ENCODE results near the gene CCL26. TPM values are rescaled to one million over a fixed set of nuclear protein-coding genes. Genes with fewer than 3 reads are reported as not detected.
A peak's percentile ranks its signal among the peaks of the same experiment; 100 is the strongest.

CCL26 gene, protein sequence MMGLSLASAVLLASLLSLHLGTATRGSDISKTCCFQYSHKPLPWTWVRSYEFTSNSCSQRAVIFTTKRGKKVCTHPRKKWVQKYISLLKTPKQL
- polyA plus RNA-seq = 10 to 100 TPM in 1 of 3 donors, under 1 TPM in 2; 0.23 to 10.6 (median 0.82) TPM

DNA sequence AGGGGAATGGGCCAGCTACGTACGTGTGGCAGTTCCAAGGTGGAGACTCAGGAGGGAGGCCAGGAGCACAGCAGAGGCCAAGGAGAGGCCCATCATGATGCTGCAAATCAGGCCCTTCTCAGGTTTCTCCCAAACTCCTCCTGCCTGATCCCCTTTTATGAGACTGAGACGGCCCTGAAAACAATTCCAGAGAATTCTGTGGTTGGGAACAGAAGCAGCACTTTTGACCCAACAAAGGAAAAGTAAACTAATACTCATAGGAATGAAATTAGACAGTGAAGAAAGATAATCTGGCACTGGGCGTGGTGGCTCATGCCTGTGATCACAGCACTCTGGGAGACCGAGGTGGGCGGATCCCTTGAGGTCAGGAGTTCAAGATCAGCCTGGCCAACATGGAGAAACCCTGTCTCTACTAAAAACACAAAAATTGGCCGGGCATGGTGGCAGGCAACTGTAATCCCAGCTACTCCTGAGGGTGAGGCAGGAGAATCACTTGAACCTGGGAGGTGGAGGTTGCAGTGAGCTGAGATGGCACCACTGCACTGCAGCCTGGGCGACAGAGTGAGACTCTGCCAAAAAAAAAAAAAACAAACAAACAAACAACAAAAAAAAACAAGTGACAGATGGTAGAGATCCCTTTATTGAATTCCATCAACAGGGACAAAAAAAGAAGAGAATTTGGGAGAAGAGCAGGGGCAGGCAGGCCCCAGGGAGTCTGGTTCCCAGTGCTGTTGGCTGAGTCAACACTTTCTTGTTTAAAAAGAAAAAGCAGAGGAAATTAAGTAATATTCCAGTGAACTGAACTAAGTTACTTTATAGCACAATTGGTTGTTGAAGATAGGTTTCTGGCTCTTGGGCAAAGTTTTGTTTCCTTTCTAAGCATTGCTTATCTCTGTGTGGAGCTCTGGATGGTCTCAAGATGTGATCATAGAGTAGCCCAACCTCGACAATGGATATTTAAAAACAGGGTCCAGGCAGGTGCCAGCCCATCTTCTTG, at the start of gene CCL26:
CCL26 (minus strand) TSS at position 131 of the 997 bp plus-strand sequence; CDS start at position 96, 35 bp downstream.
- 43 to 67% (median 62%) methylated on average over 9 of the region's 9 CpGs for WGBS, 3 donors
- peak within 1 kb of the TSS; percentile 61 for H3K27ac ChIP-seq (ENCODE audit: low read depth, low read length)

DNA sequence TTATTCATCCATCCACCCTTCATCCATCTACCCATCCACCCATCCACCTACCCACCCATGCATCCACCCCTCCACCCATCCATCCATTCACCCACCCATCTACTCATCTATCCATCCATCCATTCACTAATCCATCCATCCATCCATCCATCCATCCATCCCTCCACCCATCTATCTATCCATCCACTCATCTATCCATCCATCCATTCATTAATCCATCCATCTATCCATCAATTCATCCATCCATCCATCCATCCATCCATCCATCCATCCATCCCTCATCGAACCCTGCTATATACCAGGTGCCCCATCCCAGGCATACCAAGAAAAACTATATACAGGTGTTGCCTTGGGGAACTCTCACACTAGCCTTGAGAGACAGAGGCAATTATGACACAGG, 48.7 kb upstream of the CCL26 start:
- 88 to 89% (median 89%) methylated on average over 1 of the region's 1 CpG for WGBS, 3 donors
- H3K27ac ChIP-seq (ENCODE audit: low read depth, low read length) = no peak overlapping the region

DNA sequence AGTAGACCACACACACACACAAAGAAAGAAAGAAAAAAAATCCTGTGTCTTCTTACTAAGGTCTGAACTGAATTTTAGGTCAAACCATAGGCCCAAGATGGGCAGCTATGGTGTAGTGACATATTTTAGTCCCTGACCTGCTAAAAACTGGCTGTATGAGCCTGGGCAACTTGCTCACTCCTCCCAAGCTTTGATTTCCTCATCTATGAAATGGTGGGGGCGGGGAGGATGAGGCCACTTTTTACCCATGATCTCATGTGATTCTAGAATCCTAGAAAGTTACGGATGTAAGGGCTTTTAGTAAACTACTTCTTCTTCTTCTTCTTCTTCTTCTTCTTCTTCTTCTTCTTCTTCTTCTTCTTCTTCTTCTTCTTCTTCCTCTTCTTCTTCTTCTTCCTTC, 47.7 kb upstream of the CCL26 start:
- 52 to 78% (median 65%) methylated on average over 2 of the region's 2 CpGs for WGBS, 3 donors
- H3K27ac ChIP-seq (ENCODE audit: low read depth, low read length) = no peak overlapping the region

DNA sequence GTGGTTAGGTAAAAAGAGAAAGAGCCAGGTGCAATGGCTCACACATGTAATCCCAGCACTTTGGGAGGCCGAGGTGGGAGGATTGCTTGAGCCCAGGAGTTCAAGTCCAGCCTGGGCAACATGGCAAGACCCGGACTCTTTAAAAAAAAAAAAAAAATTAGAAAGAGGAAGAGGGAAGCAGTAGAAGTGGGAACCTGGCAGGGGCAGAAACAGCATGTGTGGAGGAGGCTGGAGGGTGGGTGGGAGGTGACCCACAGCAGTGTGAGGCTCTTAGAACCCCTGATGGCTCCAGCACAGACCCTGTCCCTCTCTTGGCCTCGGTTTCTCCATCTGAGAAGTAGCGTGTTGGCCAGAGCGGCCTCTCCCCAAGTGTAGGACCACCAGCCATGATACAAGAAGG, 46.5 kb upstream of the CCL26 start:
- WGBS, 3 donors = 73 to 91% (median 80%) methylated on average over 5 of the region's 5 CpGs
- H3K27ac ChIP-seq (ENCODE audit: low read depth, low read length) = no peak overlapping the region

DNA sequence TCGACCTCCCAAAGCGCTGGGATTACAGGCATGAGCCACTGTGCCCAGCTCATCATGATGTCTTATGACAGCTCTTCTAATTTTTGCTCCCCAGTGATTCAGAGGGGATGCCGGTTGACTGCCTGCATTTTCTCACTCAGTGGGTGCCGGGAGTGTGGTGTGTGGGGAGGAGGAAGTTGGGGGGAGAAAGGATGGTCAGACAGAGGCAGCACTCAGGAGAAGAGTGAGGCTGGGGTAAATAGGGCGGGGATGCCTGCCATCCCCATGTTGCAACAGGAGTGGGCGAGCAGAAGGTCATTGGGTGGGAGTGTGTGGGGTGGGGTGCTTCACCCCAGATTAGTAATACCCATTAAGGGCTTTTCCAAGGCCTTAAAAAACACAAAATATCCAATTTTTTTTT, 45.1 kb upstream of the CCL26 start:
- H3K27ac ChIP-seq (ENCODE audit: low read depth, low read length) = no peak overlapping the region
- WGBS, 3 donors = 67 to 73% (median 72%) methylated on average over 6 of the region's 6 CpGs

DNA sequence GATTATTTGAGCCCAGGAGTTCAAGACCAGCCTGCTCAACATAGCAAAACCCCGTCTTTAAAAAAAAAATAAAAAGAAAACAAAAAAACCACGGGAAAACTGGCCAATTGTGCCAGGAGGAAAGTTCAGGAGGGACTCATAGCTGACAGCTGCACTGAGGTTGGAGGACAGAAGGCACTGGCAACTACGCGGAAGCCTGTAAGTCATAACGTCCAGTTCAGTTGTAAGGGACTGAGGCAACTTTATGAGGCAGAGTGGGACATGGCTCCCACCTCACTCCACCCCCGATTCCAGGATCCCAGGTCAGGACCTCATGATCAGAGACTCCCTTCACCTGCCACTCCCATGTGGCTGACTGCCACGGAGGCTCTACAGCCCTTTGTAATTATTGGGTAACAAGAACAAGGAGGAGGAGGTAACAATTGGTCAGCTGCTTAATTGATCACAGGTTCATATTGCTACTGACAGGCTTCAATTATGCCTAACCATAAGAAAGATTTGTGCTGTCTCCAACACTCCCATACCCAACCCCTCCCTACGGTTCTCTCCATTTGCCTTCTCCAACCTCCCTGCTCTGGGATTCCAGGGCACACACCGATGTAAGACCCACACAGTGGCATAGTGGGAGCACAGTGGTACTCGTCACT, 43.5 kb upstream of the CCL26 start:
- no peak overlapping the region for H3K27ac ChIP-seq (ENCODE audit: low read depth, low read length)
- WGBS, 3 donors = 59 to 67% (median 62%) methylated on average over 10 of the region's 10 CpGs

DNA sequence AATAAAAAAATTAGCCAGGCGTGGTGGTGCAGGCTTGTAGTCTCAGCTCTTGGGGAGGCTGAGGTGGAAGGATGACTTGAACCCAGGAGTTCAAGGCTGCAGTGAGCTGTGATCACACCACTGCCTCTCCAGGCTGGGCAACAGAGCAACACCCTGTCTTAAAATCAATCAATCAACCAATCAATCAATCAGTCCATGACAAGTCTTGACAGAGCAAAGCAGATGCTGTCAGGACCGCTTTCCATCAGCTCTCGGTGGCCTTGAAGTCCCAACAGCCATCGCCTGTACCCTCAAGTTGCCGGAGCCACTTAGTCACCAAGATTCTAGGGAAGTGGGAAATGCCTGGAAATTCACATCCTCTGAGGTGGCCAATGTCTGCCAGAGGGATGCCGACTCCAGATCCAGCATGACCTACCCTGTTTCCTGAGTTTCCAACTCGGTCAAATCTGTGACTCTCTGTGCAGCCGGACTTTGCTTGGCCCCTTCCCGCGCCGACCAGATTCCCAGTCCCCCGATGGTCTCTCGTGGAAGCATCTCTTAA, 42.5 kb upstream of the CCL26 start:
- no peak overlapping the region for H3K27ac ChIP-seq (ENCODE audit: low read depth, low read length)
- WGBS, 3 donors = 64 to 80% (median 76%) methylated on average over 13 of the region's 13 CpGs

DNA sequence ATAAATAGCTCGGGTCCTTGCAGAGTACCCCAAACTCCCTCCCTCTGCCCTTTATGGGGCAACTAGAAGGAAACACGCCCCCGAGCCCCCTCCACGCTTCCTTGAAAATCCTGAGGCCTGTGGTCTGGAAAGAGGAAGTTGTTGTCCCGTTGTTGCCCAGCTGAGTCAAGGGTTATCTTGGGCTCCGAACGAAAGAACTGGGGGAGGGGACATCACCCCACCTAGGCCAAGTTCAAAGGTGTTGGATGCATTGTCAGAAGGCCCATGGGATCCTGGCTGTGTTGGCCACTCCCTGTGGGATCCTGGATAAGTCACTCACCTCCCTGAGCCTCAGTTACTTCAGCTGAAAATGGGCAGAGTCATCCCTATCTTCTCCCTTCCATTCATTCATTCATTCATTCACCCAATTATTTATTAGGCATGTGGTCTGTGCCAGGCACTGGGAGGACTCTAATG, 41.8 kb upstream of the CCL26 start, which contains the start of gene CCL24:
CCL24 (minus strand) TSS at position 26 of the 456 bp plus-strand sequence. CDS start 91 bp downstream, outside the sequence.
- H3K27ac ChIP-seq (ENCODE audit: low read depth, low read length) = no peak within 1 kb of the TSS
- WGBS, 3 donors = 34 to 56% (median 56%) methylated on average over 7 of the region's 7 CpGs

DNA sequence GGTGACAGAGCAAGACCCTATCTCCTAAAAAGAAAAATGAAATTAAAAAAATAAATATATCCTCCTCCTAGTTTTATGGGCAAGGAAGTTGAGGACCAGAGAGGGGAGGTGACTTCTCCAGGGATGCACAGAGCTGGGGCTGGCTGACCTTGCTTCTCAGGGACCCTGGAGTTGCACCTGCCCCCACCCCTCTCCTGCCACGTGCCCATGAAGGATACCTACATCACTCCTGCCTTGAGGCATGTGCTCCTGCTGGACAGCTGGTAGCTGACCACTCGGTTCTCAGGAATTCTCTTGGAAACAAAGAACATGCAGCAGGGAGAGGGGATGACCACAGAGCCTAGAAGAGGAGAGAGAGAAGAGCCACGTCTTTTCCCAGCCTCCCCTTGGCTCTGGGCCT, 41.1 kb upstream of the CCL26 start:
- 38 to 67% (median 64%) methylated on average over 3 of the region's 3 CpGs for WGBS, 3 donors
- no peak overlapping the region for H3K27ac ChIP-seq (ENCODE audit: low read depth, low read length)

DNA sequence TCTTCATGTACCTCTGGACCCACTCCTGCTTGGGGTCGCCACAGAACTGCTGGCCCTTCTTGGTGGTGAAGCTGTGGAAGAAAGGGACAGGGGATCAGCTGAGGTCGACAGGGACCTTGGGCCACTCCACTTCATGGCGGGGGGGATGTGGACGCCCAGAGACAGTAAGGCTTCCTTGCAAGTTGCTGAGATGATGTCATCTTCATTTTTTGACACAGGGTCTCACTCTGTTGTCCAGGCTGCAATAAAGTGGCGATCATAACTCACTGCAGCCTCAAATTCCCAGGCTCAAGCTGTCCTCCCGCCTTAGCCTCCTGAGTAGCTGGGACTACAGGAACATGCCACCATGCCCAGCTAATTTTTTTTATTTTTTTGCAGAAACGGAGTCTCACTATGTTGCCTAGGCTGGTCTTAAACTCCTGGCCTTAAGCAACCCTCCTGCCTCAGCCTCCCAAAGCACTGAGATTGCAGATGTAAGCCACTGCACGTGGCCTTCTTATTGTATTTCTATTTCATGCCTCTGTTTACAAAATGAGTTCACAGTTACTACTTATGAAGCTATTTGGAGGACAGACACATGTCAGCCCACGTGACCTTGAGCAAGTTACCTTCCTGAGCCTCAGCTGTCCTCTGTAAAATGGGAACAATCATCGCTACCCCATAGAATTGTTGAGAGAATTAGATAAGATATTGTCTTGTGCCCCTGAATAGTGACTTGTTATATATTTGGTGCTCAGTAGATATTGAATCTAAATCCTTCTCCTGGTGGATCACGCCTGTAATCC, 40.1 kb upstream of the CCL26 start:
- no peak overlapping the region for H3K27ac ChIP-seq (ENCODE audit: low read depth, low read length)
- WGBS, 3 donors = 76 to 93% (median 91%) methylated on average over 11 of the region's 11 CpGs

DNA sequence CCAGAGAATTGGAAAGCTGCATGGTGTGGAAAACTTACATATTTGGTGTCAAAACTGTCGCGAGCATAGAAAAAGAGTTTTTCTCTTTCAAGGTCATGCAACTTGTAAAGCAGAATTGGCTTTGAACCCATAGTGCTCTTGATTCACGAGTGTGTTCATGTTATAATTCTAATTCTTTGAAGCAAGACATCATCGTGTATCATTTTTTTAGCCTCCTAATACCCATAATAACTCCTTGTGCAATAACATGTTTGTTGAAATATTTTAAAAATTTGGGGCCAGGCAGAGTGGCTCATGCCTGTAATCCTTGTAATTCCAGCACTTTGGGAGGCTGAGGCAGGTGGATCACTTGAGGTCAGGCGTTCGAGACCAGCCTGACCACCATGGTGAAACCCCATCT, 37.4 kb upstream of the CCL26 start:
- WGBS, 3 donors = 64 to 75% (median 68%) methylated on average over 6 of the region's 6 CpGs
- no peak overlapping the region for H3K27ac ChIP-seq (ENCODE audit: low read depth, low read length)

DNA sequence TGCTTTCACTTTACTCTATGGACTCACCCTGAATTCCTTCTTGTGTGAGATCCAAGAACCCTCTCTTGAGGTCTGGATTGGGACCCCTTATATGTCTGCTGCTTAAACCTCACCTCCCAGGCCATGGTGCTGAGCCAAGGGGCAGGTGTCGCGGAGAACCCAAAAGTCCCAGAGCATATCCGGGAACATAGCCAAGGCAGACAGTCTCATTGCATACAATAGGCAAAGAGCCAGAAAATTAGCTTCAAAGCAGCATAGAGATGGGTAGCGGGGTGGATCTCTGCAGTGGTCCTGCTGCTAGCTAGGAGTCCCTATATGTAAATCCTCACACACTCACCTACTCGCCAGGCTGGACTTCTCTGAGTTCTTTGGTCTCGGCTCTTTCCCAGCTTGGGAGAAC, 36.1 kb upstream of the CCL26 start:
- H3K27ac ChIP-seq (ENCODE audit: low read depth, low read length) = no peak overlapping the region
- WGBS, 3 donors = 59 to 78% (median 64%) methylated on average over 6 of the region's 6 CpGs

DNA sequence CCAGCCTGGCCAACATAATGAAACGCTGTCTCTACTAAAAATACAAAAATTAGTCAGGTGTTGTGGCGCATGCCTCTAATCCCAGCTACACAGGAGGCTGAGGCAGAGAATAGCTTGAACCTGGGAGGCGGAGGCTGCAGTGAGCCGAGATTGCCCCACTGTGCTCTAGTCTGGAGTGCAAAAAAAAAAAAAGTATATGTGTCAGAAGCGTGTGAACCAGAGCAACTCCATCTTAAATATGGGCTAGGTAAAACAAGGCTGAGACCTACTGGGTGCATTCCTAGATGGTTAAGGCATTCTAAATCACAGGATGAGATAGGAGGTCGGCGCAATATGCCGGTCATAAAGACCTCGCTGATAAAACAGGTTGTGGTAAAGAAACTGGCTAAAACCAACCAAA, 35.4 kb upstream of the CCL26 start:
- WGBS, 3 donors = 89 to 90% (median 89%) methylated on average over 9 of the region's 9 CpGs
- no peak overlapping the region for H3K27ac ChIP-seq (ENCODE audit: low read depth, low read length)

DNA sequence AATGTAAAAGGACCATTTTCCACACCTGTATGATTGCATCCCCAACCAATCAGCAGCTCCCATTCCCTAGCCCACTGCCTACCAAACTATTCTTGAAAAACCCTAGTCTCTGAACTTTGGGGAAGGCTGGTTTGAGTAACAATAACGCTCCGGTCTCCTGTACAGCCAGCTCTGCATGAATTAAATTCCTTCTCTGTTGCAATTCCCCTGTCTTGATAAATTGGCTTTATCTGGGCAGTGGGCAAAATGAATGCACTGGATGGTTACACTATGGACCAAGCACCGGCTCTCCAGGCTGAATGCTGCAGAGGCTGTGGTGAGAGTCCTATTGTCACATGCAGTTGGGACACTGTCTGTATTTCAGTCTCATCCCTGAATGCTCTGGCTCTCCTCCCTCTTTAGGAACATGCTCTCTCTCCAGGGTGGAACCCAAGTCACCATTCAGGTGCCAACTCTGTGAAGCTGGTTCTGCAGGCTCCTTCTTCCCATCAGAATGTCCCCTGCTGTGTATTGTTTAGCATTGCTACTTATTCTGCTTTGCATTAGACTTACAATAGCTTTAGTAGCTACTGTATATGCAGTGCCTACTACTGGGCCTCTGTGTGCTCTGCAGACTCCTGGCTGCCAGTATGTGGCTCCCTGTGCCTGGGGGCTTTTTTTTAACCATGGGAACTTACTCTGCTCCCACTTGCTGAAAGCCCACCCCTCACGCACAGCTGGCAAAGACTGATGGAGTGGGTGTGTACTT, 34.7 kb upstream of the CCL26 start:
- WGBS, 3 donors = 90 to 97% (median 95%) methylated on average over 4 of the region's 4 CpGs

DNA sequence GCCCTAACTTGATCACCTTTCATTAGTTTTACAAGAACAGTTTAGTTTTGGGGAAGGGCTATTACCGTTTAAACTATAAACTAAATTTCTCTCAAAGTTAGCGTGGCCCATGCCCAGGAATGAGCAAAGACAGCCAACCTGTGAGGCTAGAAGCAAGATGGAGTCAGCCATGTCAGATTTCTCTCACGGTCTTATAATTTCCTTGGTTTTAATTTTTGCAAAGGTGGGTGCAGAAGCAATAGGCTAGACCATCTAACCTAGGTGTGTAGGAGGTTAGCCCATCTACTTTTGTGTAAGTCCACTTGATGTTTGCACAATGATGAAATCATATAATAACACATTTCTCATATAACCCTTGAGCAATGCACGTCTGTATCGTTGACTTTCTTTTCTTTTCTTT, 32.7 kb upstream of the CCL26 start:
- 74 to 92% (median 76%) methylated on average over 5 of the region's 5 CpGs for WGBS, 3 donors
- no peak overlapping the region for H3K27ac ChIP-seq (ENCODE audit: low read depth, low read length)

More for the DNA sequence above, 34.7 kb upstream of the CCL26 start:
- no peak overlapping the region for H3K27ac ChIP-seq (ENCODE audit: low read depth, low read length)

DNA sequence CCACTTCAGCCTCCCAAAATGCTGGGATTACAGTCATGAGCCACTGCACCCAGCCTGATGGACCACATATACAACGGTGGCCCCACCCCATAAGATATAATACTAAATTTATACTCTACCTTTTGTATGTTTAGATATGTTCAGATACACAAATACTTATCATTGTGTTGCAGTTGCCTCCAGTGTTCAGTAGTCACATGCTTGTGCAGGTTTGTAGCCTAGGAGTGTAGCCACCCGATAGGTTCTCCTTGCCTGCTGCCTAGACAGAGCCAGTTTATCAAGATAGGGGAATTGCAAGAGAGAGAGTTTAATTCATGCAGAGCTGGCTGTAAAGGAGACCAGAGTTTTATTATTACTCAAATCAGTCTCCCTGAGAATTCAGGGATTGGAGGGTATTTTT, 32.0 kb upstream of the CCL26 start:
- WGBS, 3 donors = 88 to 98% (median 96%) methylated on average over 2 of the region's 2 CpGs
- H3K27ac ChIP-seq (ENCODE audit: low read depth, low read length) = no peak overlapping the region

DNA sequence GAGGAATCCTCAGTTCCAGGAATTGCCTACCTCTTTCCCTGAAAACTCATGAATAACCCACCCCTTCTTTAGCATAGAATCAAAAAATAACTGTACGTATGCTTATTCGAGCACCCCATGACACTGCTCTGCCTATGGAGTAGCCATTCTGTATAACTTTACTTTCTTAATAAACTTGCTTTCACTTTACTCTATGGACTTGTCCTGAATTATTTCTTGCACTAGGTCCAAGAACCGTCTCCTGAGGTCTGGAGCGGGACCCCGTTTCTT, 30.5 kb upstream of the CCL26 start:
- H3K27ac ChIP-seq (ENCODE audit: low read depth, low read length) = no peak overlapping the region
- 76 to 88% (median 84%) methylated on average over 5 of the region's 5 CpGs for WGBS, 3 donors

DNA sequence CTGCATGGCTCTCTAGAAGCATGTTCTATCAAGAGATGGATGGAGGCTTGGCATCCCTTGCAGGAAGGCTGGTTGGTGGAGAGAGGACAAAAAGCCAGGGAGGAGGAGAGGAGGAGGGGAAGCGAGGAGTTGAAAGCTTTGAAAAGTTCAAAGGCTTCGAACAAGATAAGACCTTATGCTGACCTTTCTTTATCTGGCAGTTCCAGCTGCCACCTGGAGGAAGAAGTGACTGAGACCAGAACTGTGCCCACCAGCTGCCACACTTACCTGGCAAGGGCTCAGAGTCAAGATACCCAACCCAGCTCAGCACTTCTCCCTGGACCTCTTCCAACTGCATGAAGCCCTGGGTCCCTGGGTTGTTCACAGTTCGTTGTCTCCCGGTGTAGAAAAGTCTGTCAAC, 26.8 kb upstream of the CCL26 start:
- WGBS, 3 donors = 41 to 73% (median 61%) methylated on average over 4 of the region's 4 CpGs

More for the DNA sequence above, 26.8 kb upstream of the CCL26 start:
- H3K27ac ChIP-seq (ENCODE audit: low read depth, low read length) = no peak overlapping the region

Measured in adipose tissue (tissue), 3 donors.